Liver (tissue), 3 donors: ENCODE data around the gene IMMT.

Experiments
- FOXA1 ChIP-seq: IDR thresholded peaks from 2 replicates; pipeline ENCODE4 v1.6.1; 2016; ENCODE audit warnings: antibody characterized with exemption
- GABPA ChIP-seq, 2 donors: IDR thresholded peaks in 1 of 2; conservative IDR thresholded peaks in 1 of 2; 2 replicates each; pipeline ENCODE4 v1.6.1; 2016; ENCODE audit warnings: antibody characterized with exemption in 2 of 2, mild to moderate bottlenecking in 1 of 2, moderate library complexity in 1 of 2
- TF ChIP-seq, protein P1 (sequence below): fragments of 150-350 bp; IDR thresholded peaks from 2 replicates; pipeline ENCODE4 v1.5.1; 2017; ENCODE audit warnings: improper control_type of control experiment, low read depth, low read length; ENCODE audit not compliant: missing input control
- TF ChIP-seq, protein P2 (sequence below): IDR thresholded peaks from 2 replicates; pipeline ENCODE4 v1.6.1; 2016; ENCODE audit warnings: antibody characterized with exemption, mild to moderate bottlenecking
- donor health status: healthy.
- donor health status: healthy.

DNA sequence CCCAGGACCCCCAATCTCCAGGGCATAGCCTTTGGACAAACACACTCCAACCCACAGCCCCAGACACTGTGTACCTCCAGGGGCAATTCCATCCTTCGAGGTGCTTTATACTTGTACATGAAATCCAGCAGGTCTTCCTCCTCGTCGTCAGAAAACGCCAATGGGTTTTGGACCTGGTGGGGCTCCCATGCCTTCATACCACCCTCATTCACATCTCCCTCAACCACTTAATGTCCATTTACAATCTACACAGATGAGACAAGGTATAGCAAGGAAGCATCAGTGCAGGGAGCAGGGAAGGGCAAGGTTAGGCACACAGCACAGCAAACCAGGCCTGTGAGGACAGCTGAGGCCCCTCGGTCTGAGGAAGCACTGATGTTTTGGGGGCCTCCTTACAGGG lies 24.6 kb upstream of the IMMT start:
- TF ChIP-seq GABPA (IDR thresholded peaks at IDR 0.05 in 1 of 2, conservative IDR thresholded peaks at IDR 0.05 in 1 of 2) (no peak), FOXA1 (no peak)
- TF ChIP-seq, protein P1, sequence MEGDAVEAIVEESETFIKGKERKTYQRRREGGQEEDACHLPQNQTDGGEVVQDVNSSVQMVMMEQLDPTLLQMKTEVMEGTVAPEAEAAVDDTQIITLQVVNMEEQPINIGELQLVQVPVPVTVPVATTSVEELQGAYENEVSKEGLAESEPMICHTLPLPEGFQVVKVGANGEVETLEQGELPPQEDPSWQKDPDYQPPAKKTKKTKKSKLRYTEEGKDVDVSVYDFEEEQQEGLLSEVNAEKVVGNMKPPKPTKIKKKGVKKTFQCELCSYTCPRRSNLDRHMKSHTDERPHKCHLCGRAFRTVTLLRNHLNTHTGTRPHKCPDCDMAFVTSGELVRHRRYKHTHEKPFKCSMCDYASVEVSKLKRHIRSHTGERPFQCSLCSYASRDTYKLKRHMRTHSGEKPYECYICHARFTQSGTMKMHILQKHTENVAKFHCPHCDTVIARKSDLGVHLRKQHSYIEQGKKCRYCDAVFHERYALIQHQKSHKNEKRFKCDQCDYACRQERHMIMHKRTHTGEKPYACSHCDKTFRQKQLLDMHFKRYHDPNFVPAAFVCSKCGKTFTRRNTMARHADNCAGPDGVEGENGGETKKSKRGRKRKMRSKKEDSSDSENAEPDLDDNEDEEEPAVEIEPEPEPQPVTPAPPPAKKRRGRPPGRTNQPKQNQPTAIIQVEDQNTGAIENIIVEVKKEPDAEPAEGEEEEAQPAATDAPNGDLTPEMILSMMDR: no peak
- TF ChIP-seq, protein P2, sequence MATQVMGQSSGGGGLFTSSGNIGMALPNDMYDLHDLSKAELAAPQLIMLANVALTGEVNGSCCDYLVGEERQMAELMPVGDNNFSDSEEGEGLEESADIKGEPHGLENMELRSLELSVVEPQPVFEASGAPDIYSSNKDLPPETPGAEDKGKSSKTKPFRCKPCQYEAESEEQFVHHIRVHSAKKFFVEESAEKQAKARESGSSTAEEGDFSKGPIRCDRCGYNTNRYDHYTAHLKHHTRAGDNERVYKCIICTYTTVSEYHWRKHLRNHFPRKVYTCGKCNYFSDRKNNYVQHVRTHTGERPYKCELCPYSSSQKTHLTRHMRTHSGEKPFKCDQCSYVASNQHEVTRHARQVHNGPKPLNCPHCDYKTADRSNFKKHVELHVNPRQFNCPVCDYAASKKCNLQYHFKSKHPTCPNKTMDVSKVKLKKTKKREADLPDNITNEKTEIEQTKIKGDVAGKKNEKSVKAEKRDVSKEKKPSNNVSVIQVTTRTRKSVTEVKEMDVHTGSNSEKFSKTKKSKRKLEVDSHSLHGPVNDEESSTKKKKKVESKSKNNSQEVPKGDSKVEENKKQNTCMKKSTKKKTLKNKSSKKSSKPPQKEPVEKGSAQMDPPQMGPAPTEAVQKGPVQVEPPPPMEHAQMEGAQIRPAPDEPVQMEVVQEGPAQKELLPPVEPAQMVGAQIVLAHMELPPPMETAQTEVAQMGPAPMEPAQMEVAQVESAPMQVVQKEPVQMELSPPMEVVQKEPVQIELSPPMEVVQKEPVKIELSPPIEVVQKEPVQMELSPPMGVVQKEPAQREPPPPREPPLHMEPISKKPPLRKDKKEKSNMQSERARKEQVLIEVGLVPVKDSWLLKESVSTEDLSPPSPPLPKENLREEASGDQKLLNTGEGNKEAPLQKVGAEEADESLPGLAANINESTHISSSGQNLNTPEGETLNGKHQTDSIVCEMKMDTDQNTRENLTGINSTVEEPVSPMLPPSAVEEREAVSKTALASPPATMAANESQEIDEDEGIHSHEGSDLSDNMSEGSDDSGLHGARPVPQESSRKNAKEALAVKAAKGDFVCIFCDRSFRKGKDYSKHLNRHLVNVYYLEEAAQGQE: no peak
